Measurements from ENCODE around the gene EXOC3L4. TPM values are rescaled to one million over a fixed set of nuclear protein-coding genes. Genes with fewer than 3 reads are reported as not detected.
A peak's percentile ranks its signal among the peaks of the same experiment; 100 is the strongest.

Gene EXOC3L4
- total RNA-seq, 4 donors from 2014 or later = under 0.01 to 5.6 (median 0.41) TPM; not detected in 1

GRCh38 chr14:103055695-103056094 is 38.8 kb upstream of the EXOC3L4 start:
- no peaks in the 10 kb centered on the region for H3K9me3 ChIP-seq
- peak overlapping the region; percentile 73 to 95 for H3K4me3 ChIP-seq
- H3K36me3 ChIP-seq = no peaks in the 10 kb centered on the region
- DNase-seq = no peak
- peaks cover 6 to 15% of the 10 kb centered on the region in 2 donors for H3K4me1 ChIP-seq
- no peaks in the 10 kb centered on the region for H3K27me3 ChIP-seq
- intact Hi-C loops (cut with DNase I; ENCODE audit: low total_unique reads) = no loop called here
- peak overlapping the region; percentile 91 to 93 for H3K27ac ChIP-seq
- TF ChIP-seq, protein P1, sequence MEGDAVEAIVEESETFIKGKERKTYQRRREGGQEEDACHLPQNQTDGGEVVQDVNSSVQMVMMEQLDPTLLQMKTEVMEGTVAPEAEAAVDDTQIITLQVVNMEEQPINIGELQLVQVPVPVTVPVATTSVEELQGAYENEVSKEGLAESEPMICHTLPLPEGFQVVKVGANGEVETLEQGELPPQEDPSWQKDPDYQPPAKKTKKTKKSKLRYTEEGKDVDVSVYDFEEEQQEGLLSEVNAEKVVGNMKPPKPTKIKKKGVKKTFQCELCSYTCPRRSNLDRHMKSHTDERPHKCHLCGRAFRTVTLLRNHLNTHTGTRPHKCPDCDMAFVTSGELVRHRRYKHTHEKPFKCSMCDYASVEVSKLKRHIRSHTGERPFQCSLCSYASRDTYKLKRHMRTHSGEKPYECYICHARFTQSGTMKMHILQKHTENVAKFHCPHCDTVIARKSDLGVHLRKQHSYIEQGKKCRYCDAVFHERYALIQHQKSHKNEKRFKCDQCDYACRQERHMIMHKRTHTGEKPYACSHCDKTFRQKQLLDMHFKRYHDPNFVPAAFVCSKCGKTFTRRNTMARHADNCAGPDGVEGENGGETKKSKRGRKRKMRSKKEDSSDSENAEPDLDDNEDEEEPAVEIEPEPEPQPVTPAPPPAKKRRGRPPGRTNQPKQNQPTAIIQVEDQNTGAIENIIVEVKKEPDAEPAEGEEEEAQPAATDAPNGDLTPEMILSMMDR (IDR thresholded peaks at IDR 0.05) = no peak
- no peak for TF ChIP-seq POLR2A (IDR thresholded peaks at IDR 0.05)

- Histone ChIP-seq H3K4me3 (peak overlapping the region; percentile 73 to 95), H3K9me3 (no peaks in the 10 kb centered on the region), H3K27ac (peak overlapping the region; percentile 91 to 93), H3K4me1 (peaks cover 6 to 15% of the 10 kb centered on the region in 2 donors), H3K36me3 (no peaks in the 10 kb centered on the region), H3K27me3 (no peaks in the 10 kb centered on the region)
- intact Hi-C loops (cut with DNase I; ENCODE audit: low total_unique reads) = no loop called here
- peak; percentile 69 to 75 for DNase-seq
- TF ChIP-seq, protein P1 (IDR thresholded peaks at IDR 0.05) = no peak
- TF ChIP-seq POLR2A (IDR thresholded peaks at IDR 0.05) = no peak
Measured at GRCh38 chr14:103056322-103057027, 38.0 kb upstream of the EXOC3L4 start.

DNA sequence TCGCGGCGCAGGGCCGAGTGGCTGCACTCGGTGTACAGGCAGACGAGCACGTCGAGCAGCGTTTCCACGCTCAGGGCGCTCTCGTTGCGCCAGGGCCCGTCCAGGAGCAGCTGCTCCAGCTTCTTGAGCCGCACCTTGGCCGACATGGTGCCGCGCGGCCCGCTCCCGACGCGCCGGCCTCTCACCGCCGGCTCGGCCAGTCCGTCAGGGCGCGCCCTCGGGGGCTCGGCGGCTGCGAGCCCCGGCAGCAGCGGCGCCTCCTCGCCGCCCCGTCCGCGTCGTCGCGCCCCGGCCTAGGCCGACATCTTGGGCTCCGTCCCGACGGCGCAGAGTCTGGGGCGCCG is 37.5 kb upstream of the EXOC3L4 start:
- Histone ChIP-seq H3K4me1 (peaks cover 6 to 15% of the 10 kb centered on the region in 2 donors), H3K36me3 (no peaks in the 10 kb centered on the region), H3K27me3 (no peaks in the 10 kb centered on the region), H3K27ac (peak overlapping the region; percentile 91 to 93), H3K9me3 (no peaks in the 10 kb centered on the region), H3K4me3 (peak overlapping the region; percentile 73 to 95)
- peak in 1 of 2 donors; percentile 36 for DNase-seq
- TF ChIP-seq, protein P1 (IDR thresholded peaks at IDR 0.05) = no peak
- intact Hi-C loops (cut with DNase I; ENCODE audit: low total_unique reads) = no loop called here

DNA sequence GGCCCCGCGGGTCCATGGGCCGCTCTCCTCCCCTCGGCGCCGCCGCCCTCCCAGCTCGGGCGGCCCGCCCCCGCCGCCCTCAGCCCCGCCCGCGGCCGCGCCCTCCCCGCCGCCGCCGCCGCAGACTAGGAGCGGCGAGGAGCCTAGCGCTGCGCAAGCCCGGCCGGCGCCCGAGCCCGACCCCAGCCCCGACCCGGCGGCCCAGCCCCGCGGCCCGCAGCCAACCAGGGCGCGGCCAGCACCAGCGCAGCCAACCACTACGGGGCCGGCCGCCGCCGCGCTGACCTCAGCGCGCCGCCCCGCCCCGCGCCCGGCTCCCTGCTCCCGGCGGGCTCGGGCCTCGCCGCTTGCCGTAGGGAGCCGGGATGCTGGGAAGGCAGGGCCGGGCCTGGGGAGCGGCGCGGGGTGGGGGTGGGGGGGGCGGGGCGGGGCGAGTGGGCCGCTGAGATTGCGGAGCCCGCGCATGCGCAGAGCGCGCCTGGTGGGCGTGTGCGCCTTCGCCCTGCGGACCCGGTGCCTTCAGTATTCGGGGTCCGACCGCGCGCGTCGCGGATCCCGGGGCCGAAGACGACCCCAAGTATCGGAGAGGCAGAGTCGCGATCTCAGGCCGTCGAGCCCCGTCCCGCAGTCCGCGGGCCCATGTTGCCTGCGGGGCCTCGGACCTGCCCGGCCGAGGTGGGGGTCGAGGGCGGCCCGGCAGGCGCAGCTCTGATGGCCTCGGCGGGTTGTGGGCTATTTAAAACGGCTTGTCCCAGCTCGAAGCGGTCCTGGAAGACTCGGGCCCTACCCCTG is 37.0 kb upstream of the EXOC3L4 start, which contains the start of gene CDC42BPB:
Gene CDC42BPB (minus strand): TSS at position 178 of the 792 bp plus-strand sequence. CDS start 376 bp downstream, outside the sequence.
- H3K36me3 ChIP-seq = no peaks in the 10 kb centered on the region
- peak; percentile 84 to 89 for DNase-seq
- no peaks in the 10 kb centered on the region for H3K27me3 ChIP-seq
- H3K9me3 ChIP-seq = no peaks in the 10 kb centered on the region
- intact Hi-C loops (cut with DNase I; ENCODE audit: low total_unique reads) = no loop called here
- H3K4me3 ChIP-seq = peak within 1 kb of the TSS; percentile 76 to 95
- TF ChIP-seq, protein P1 (IDR thresholded peaks at IDR 0.05) = peak in 1 of 4 experiments; percentile 6
- peak in 1 of 2 donors; percentile 61 for TF ChIP-seq POLR2A (IDR thresholded peaks at IDR 0.05)
- H3K27ac ChIP-seq = peak within 1 kb of the TSS; percentile 91 to 93
- peaks cover 6 to 15% of the 10 kb centered on the region in 2 donors for H3K4me1 ChIP-seq

All from uterus (tissue), 4 donors.